NCI-H1694 (cell line): ENCODE results near the gene PITPNM2.

Experiments
- DNase-seq: peaks from one replicate; lab custom pipeline; 2025; lab: John Stamatoyannopoulos, UW

Gene PITPNM2

GRCh38 chr12:123150744-123151456 is at the start of gene PITPNM2:
PITPNM2 (minus strand) TSS chr12:123151090; CDS start chr12:123034590, 116,500 bp downstream.
- no peak for DNase-seq

- DNase-seq: no peak
These were observed 49.5 kb upstream of the PITPNM2 start for GRCh38 chr12:123200414-123200813.

DNA sequence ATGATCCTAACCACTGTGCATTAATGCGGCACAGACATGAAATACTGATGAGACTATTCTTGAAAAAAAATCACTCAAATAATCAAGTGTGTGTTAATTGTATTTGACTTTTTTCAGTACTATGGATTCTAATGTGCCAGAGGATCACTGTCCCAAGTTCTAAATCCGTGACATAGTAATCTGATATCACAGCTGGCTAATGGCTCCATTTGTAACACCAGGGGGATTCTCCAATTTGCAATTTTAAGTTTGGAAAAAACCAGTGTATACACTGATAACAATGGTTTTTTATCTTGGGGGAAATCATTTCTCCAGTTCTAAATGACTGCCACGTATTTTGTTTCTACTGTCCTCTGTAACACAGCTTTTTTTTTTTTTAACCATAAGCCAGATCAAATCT is 49.0 kb upstream of the PITPNM2 start:
- DNase-seq: no peak

DNA sequence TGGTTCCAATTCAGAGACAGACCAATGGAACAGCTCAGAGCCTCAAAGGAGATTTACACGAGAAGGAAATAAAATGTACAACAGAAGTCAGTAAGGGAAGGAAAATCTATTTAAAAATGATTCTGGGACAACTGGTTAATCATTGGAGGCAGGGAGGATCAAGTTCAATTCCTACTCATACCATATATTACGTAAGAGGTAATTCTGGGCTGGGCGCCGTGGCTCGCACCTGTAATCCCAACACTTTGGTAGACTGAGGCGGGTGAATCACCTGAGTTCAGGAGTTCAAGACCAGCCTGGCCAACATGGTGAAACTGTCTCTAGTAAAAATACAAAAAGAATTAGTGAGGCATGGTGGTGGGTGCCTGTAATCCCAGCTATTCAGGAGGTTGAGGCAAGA is 36.7 kb upstream of the PITPNM2 start:
- DNase-seq: no peak

GRCh38 chr12:123180171-123180570 is 29.3 kb upstream of the PITPNM2 start:
- no peak for DNase-seq

DNA sequence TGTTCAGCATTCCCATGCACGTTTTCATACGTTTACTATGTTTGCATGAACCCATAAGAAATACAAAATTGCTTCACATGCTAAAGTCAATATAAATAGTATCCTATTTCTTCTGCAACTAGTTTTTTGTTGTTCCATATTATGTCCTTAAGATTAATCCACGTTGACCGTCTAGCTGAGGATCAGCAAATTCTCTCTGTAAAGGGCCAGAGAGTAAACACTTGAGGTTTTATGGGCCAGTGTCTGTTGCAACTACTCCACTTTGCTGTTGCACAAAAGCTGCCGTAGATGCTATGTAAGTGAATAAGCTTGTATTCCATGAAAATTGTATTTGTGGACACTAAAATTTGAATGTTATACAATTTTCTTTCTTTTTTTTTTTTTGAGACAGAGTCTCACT is 21.1 kb upstream of the PITPNM2 start:
- no peak for DNase-seq

DNA sequence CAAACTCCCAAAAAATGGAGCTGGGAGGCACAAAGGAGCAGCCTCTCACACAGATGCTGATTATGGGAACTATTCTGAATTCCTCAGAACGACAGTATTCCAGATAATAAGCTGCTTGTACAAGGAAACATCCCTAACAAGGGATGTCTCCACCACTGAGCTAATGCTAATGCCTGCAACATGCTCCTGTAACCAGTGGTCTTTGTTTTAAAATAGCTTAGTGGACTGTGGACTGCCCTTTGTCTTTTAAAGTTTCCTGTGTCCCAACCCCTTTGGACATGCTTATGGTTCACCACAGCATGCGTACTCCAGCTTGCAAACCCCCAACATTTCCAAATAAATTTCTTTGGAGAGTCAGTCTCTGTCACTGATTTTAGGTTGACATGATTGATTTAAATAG is 16.4 kb upstream of the PITPNM2 start:
- DNase-seq: no peak

GRCh38 chr12:123165537-123165936 is 14.6 kb upstream of the PITPNM2 start:
- no peak for DNase-seq

DNA sequence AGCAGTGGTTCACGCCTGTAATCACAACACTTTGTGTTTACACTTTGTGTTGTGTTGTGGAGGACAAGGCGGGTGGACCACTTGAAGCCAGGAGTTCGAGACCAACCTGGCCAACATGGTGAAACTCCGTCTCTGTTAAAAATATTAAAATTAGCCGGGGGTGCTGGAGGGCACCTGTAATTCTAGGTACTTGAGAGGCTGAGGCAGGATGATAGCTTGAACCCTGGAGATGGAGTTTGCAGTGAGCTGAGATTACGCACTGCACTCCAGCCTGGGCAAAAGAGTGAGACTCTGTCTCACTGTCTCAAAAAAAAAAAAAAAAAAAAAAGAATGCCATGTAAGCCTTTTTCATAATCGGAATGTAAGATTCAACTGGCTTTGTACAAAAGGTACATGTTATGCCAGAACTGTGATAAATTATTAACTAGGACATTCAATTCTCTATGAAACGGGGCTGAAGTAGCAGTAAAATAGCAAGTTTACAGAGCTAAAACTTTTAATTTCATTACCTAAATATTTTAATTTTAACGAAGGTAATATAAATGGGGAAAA is 13.9 kb upstream of the PITPNM2 start:
- no peak for DNase-seq

DNA sequence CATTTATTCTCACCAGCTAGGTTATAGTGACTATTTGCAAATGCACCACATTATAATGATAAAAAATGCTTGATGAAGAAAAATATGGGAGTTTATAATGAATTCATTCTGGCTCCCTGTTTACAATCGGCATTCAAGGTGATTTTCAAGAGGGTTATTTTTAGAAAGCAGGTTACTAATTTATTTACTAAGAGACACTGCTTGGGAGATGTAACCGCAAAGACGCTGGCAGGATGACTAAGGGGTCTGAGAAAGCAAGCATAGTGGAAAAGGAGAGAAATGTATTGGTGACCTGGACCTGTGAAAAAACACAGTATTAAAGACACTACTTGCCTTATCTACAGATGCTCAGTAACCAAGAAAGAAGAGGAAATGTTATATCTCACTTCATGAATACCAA is 13.3 kb upstream of the PITPNM2 start:
- DNase-seq: no peak

DNA sequence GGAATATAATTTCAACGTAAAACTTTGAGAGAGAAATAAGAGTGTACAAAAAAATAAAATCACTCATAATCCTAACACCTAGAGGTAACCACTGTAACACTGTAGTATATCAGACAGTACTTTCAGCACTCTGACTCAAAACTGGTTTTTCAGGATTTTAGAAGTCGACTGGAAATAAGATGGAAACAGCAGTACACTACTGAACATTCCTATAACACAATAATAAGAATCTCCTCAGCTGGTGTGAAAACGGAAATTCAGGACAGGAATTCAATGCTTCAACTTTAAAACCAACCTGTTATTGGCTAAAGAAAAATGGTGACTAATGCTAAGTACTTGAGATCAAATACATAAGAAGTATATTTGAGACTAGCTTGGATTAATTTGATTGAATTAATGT is 12.3 kb upstream of the PITPNM2 start:
- no peak for DNase-seq

DNA sequence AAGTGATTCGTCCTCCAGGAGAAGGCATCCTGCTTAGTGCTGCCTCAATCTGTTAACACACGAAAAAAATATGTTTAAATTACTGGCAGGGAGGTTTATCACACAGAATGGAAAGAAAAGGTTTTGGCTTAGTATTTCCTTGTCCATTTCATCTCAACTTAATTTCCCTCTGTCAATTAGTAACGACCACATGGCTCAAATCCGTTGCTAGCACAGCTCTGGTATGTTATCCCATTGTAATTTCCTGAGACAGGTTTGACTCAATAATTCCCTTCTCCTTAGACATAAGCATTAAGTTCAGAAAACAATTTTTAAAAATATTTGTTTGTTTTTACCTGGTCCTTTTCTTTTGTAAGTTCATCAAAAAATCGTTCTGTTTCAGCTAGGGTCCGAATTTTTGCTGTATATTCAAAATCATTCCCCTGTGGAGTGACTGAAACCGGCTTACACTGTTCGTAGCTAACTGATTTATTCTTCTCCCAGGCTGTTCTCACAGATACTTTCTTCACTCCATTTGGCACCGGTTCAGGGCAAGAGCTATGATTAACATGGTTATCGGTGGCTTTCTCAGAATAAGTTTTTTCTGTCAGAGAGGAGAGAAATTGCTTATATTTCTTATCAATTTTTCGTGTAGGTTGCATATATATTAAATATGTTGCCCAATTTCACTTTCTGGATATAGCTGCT is 10.1 kb upstream of the PITPNM2 start:
- no peak for DNase-seq

GRCh38 chr12:123153906-123154305 is 3.0 kb upstream of the PITPNM2 start:
- DNase-seq: no peak

DNA sequence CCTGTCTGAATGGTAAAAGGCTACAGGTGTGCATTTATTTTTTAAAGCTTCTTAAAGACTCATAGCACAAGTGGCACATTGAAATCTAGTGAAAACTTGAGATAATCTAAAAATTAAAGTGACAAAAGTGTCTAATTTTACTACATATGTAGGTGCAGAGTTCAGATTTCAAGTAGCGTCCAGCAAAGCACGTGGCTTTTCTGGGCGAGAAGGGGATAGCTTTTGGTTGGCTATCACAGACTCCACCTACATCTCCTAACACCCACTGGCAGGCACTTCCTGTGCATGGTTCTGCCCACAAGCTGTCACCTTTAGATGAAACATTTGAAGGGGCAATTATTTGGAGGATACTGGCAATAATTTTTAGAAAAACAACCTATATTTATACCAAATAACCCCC is 1.9 kb upstream of the PITPNM2 start:
- DNase-seq: no peak

- no peak for DNase-seq
These were observed 866 bp upstream of the PITPNM2 start for GRCh38 chr12:123151457-123152454.

GRCh38 chr12:123150275-123150743 is 581 bp downstream of the PITPNM2 start:
- DNase-seq: no peak

DNA sequence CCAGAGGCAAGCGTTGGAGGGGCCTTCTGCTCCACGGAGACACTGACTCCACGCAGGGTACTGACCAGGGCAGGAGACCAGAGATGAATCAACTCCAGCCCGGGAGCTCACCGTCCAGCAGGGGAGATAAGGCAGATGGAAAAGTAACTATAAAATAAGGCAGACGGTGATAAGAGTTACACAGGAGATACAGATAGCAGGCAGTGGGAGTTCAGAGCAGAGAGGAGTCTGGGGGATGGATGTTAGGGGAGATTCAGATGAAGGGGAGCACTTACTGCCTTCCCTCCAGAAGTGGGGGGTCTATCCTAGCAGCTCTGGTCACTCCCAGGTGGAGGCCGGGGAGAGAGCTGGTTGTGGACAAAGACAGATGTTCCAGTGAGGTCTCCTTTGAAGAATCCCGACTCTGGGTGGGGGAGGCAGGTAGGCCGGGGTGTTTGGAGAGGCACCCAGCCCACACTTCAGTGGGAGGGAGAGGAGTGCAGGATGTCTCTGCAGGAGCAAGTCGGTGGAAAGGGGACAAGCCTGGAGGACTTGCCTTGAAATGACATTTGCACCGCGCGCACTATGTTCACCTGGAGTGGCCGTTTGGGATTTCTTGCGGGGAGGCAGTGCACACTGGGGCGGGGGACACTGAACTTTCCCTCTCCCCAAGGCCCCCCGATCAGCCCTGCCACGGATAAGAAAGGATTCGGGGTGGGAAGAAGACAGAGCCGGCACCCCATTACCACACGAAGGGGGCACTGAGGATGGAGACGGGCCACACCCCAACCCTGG is 1.2 kb downstream of the PITPNM2 start:
- DNase-seq: no peak

DNA sequence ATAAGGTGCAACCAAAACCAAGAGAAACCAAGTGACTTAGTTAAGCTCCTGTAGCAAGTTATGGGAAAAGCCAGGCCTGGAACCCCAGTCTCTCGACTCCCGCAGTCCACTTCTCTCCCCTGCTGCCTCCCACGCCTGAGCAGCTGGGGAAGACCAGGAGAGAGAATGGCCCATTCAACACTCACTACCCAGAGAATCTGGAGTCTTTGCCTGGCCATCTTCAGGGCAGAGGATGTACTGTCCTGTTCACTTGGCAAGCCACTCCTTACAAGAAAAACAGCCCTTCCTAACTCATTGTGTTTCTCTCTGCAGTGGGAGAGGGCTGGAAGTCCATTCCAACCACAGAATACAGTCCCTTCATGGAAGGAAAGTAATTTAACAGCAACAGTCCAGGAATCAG is 1.8 kb downstream of the PITPNM2 start:
- DNase-seq: no peak

GRCh38 chr12:123148655-123149054 is 2.2 kb downstream of the PITPNM2 start:
- DNase-seq: no peak

- DNase-seq: no peak
These were observed 2.7 kb downstream of the PITPNM2 start for GRCh38 chr12:123148223-123148622.

DNA sequence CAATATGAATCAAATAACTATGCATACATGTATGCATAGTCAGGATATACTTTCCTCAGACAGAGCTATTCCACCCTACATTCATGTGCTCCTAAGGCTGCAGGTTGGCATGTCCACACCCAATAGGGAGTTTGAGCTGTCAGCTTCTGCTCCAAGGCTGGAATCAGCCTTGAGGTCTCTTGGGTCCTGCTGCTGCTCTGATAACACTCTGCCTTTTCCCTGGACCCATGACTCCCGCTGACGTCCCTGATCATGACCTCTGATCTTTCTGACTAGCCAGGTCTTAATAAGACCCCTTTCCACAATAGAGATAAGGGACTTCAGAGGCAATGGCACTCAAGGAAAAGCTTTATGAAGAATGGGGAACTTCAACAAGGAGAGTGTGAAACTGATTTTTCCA is 5.7 kb downstream of the PITPNM2 start:
- no peak for DNase-seq
